ENCODE data around the gene FUCA2. TPM values are rescaled to one million over a fixed set of nuclear protein-coding genes. Genes with fewer than 3 reads are reported as not detected.

The FUCA2 gene
- polyA plus RNA-seq, 1 of the 3 experiments (the other 2 are of a cell fraction) = 37.6 TPM

- Histone ChIP-seq H3K27me3 (ENCODE audit: insufficient read depth) (no peaks in the 10 kb centered on the region), H3K4me2 (no peak overlapping the region), H3K9me3 (no peaks in the 10 kb centered on the region), H3K4me3 (ENCODE audit: low read depth in 2 of 2, low read length in 1 of 2) (no peak overlapping the region), H3K4me1 (ENCODE audit: control insufficient read depth in 1 of 2, insufficient read depth in 2 of 2, low read depth in 1 of 2, low read length in 1 of 2) (no peaks in the 10 kb centered on the region), H3K36me3 (replicated peaks in 1 of 2; ENCODE audit: control insufficient read depth in 1 of 2, insufficient read depth in 2 of 2, low read length in 1 of 2) (peaks cover 5 to 19% of the 10 kb centered on the region in 2 experiments), H2AFZ (ENCODE audit: low read depth) (no peak overlapping the region), H3K79me2 (ENCODE audit: insufficient read depth) (no peaks in the 10 kb centered on the region), H3K27ac (ENCODE audit: low read depth in 2 of 2, low read length in 1 of 2) (no peak overlapping the region), H3K9me2 (no peaks in the 10 kb centered on the region), H4K20me1 (ENCODE audit: insufficient read depth) (no peaks in the 10 kb centered on the region), H3K9ac (no peak overlapping the region), H3F3A (replicated peaks; ENCODE audit: insufficient read depth) (peaks cover 3% of the 10 kb centered on the region)
- ChIA-PET CTCF (interaction anchor here (0.9 to 1.5 kb wide), 2 partner anchors 23 to 1016 kb away, joined by 3 to 4 read pairs; no protein-coding TSS in a partner anchor), POLR2A (interaction anchor here (1.7 kb wide), 1 partner anchor 41 kb away, joined by 3 read pairs; the partner anchor contains the start of genes ADAT2 and PEX3)
- TF ChIP-seq TCF12 (IDR thresholded peaks at IDR 0.05) (no peak), EP300 (IDR thresholded peaks at IDR 0.05; ENCODE audit: borderline replicate concordance in 1 of 2, low read depth in 1 of 2, low read length in 1 of 2) (no peak), RFX5 (IDR thresholded peaks at IDR 0.05; ENCODE audit: low read length) (no peak), FOXM1 (IDR thresholded peaks at IDR 0.05; ENCODE audit: low read depth) (no peak), IRF3 (IDR thresholded peaks at IDR 0.05; ENCODE audit: low read depth, low read length) (no peak), RXRA (IDR thresholded peaks at IDR 0.05; ENCODE audit: borderline replicate concordance, low read depth) (no peak)
- WGBS (ENCODE audit: low lambda C conversion rate) = 98% methylated on average over 6 of the region's 8 CpGs
- DNase-seq = no peak
These were observed 20.7 kb downstream of the FUCA2 start for GRCh38 chr6:143490775-143491174.

GRCh38 chr6:143490244-143490643, 21.3 kb downstream of the FUCA2 start:
- H3K4me2 ChIP-seq = no peak overlapping the region
- no peaks in the 10 kb centered on the region for H3K9me2 ChIP-seq
- no peaks in the 10 kb centered on the region for H3K4me1 ChIP-seq (ENCODE audit: control insufficient read depth in 1 of 2, insufficient read depth in 2 of 2, low read depth in 1 of 2, low read length in 1 of 2)
- no peaks in the 10 kb centered on the region for H4K20me1 ChIP-seq (ENCODE audit: insufficient read depth)
- H2AFZ ChIP-seq (ENCODE audit: low read depth) = no peak overlapping the region
- WGBS (ENCODE audit: low lambda C conversion rate) = 93% methylated on average over 1 of the region's 1 CpG
- no peak for TF ChIP-seq TAF1 (IDR thresholded peaks at IDR 0.05; ENCODE audit: borderline replicate concordance, low read depth, low read length)
- TF ChIP-seq ELF1 (IDR thresholded peaks at IDR 0.05) = no peak
- H3K9ac ChIP-seq = no peak overlapping the region
- peaks cover 3% of the 10 kb centered on the region for H3F3A ChIP-seq (replicated peaks; ENCODE audit: insufficient read depth)
- H3K79me2 ChIP-seq (ENCODE audit: insufficient read depth) = no peaks in the 10 kb centered on the region
- no peaks in the 10 kb centered on the region for H3K9me3 ChIP-seq
- POLR2A ChIA-PET = no interaction called here
- H3K4me3 ChIP-seq (ENCODE audit: low read depth in 2 of 2, low read length in 1 of 2) = no peak overlapping the region
- H3K27me3 ChIP-seq (ENCODE audit: insufficient read depth) = no peaks in the 10 kb centered on the region
- CTCF ChIA-PET = interaction anchor here (0.9 to 1.5 kb wide), 2 partner anchors 23 to 1016 kb away, joined by 3 to 4 read pairs; no protein-coding TSS in a partner anchor
- no peak overlapping the region for H3K27ac ChIP-seq (ENCODE audit: low read depth in 2 of 2, low read length in 1 of 2)
- DNase-seq = no peak
- peaks cover 0 to 14% of the 10 kb centered on the region in 2 experiments for H3K36me3 ChIP-seq (replicated peaks in 1 of 2; ENCODE audit: control insufficient read depth in 1 of 2, insufficient read depth in 2 of 2, low read length in 1 of 2)

GRCh38 chr6:143486752-143487151, 24.8 kb downstream of the FUCA2 start:
- no peak for TF ChIP-seq FOXM1 (IDR thresholded peaks at IDR 0.05; ENCODE audit: low read depth)
- no peak for TF ChIP-seq RCOR1 (IDR thresholded peaks at IDR 0.05; ENCODE audit: low read length)
- no peaks in the 10 kb centered on the region for H3K79me2 ChIP-seq (ENCODE audit: insufficient read depth)
- 91% methylated on average over 3 of the region's 3 CpGs for WGBS (ENCODE audit: low lambda C conversion rate)
- H3K4me3 ChIP-seq (ENCODE audit: low read depth in 2 of 2, low read length in 1 of 2) = no peak overlapping the region
- no peaks in the 10 kb centered on the region for H3K9me3 ChIP-seq
- peaks cover 2 to 6% of the 10 kb centered on the region in 2 experiments for H3K36me3 ChIP-seq (replicated peaks in 1 of 2; ENCODE audit: control insufficient read depth in 1 of 2, insufficient read depth in 2 of 2, low read length in 1 of 2)
- no peaks in the 10 kb centered on the region for H3K27me3 ChIP-seq (ENCODE audit: insufficient read depth)
- no peaks in the 10 kb centered on the region for H4K20me1 ChIP-seq (ENCODE audit: insufficient read depth)
- H3K9me2 ChIP-seq = no peaks in the 10 kb centered on the region
- ChIA-PET CTCF (interaction anchor here (0.6 to 0.8 kb wide), 2 partner anchors 10 to 15 kb away, joined by 3 read pairs; no protein-coding TSS in a partner anchor), POLR2A (no interaction called here)
- H3K27ac ChIP-seq (ENCODE audit: low read depth in 2 of 2, low read length in 1 of 2) = no peak overlapping the region
- H2AFZ ChIP-seq (ENCODE audit: low read depth) = no peak overlapping the region
- H3K4me2 ChIP-seq = no peak overlapping the region
- DNase-seq = no peak
- no peaks in the 10 kb centered on the region for H3K4me1 ChIP-seq (ENCODE audit: control insufficient read depth in 1 of 2, insufficient read depth in 2 of 2, low read depth in 1 of 2, low read length in 1 of 2)
- H3F3A ChIP-seq (replicated peaks; ENCODE audit: insufficient read depth) = peaks cover 3% of the 10 kb centered on the region
- no peak overlapping the region for H3K9ac ChIP-seq

Data from SK-N-SH (cell line).